Tibial nerve (tissue), 4 donors: ENCODE measurements around the gene ATG5. TPM values are rescaled to one million over a fixed set of nuclear protein-coding genes. Genes with fewer than 3 reads are reported as not detected.

ENCODE experiments used
- DNase-seq, 2 donors: peaks; one replicate each; pipeline ENCODE4 v3.0.0-alpha.2; 2019; ENCODE audit warnings: low spot score in 2 of 2
- H3K27ac ChIP-seq, 4 donors: fragments of 200-600 bp; sonication (generic) in 3 of 4; one replicate each; pipeline ENCODE4 v1.5.1; 2017 to 2019; ENCODE audit warnings: mild to moderate bottlenecking in 1 of 4
- H3K27me3 ChIP-seq, 2 donors: fragments of 200-600 bp; sonication (generic) in 1 of 2; one replicate each; pipeline versions ENCODE4 v1.5.1 to v1.6.0; 2017 to 2019
- H3K36me3 ChIP-seq, 3 donors: fragments of 200-600 bp; sonication (generic); one replicate each; pipeline ENCODE4 v1.5.1; 2018 to 2019
- H3K4me1 ChIP-seq, 4 donors: fragments of 200-600 bp; sonication (generic) in 3 of 4; one replicate each; pipeline ENCODE4 v1.5.1; 2017 to 2019
- H3K4me3 ChIP-seq, 4 donors: fragments of 200-600 bp; sonication (generic) in 3 of 4; one replicate each; pipeline ENCODE4 v1.5.1; 2017 to 2019; ENCODE audit warnings: mild to moderate bottlenecking in 1 of 4, moderate library complexity in 1 of 4
- H3K9me3 ChIP-seq, 4 donors: fragments of 200-600 bp; sonication (generic) in 3 of 4; one replicate each; pipeline ENCODE4 v1.5.1; 2017 to 2019
- EP300 ChIP-seq, 2 donors: sonication (generic); formaldehyde crosslinking; IDR thresholded peaks; one replicate each; pipeline ENCODE4 v1.6.1; 2017; ENCODE audit warnings: antibody characterized with exemption in 2 of 2, mild to moderate bottlenecking in 1 of 2
- POLR2A ChIP-seq, 2 donors: fragments of 450-650 bp; IDR thresholded peaks; one replicate each; pipeline ENCODE4 v1.6.1; 2017; ENCODE audit warnings: antibody characterized with exemption in 2 of 2, mild to moderate bottlenecking in 2 of 2, moderate library complexity in 2 of 2
- WGBS, 2 donors: methylation state at CpG; one replicate each; pipeline ENCODE4 v1.1.5; 2018; 5-methylcytosine and 5-hydroxymethylcytosine counted together
- total RNA-seq, 4 donors: library from RNA; depleted of rRNA; stranded (reverse); fragments of >200 nt; gene quantifications; one replicate each; pipeline ENCODE4 v1.1.0, GENCODE V29; 2016
- TF ChIP-seq, protein P1 (sequence below), 5 experiments: fragments of 200-600 bp in 3 of 5; fragments of 450-650 bp in 2 of 5; sonication (generic) in 3 of 5; IDR thresholded peaks; one replicate each; pipeline ENCODE4 v1.5.1; 2016 to 2019; ENCODE audit warnings: antibody characterized with exemption in 5 of 5, mild to moderate bottlenecking in 3 of 5, moderate library complexity in 2 of 5

Gene ATG5
- total RNA-seq, 4 donors from 2014 or later = 25.5 to 39.1 (median 35.7) TPM

DNA sequence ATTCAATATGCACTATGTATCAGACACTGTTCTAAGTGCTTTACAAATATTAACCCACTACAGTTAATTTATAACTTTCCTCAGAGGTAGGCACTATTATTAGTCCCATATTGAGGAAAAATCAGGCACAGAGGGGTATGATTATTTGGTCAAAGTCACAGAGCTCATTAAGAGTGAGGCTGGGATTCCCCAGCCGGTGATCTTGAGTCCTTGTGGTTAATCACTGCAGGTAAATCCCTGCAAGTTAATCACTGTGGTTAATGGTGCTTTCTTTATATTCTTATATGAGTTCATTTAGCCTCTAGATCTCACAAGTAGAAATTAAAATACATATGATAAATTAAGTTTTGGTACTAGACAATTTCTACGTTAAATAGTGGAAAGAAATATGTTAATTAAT, 44.2 kb upstream of the ATG5 start:
- H3K36me3 ChIP-seq = no peaks in the 10 kb centered on the region
- TF ChIP-seq, protein P1, sequence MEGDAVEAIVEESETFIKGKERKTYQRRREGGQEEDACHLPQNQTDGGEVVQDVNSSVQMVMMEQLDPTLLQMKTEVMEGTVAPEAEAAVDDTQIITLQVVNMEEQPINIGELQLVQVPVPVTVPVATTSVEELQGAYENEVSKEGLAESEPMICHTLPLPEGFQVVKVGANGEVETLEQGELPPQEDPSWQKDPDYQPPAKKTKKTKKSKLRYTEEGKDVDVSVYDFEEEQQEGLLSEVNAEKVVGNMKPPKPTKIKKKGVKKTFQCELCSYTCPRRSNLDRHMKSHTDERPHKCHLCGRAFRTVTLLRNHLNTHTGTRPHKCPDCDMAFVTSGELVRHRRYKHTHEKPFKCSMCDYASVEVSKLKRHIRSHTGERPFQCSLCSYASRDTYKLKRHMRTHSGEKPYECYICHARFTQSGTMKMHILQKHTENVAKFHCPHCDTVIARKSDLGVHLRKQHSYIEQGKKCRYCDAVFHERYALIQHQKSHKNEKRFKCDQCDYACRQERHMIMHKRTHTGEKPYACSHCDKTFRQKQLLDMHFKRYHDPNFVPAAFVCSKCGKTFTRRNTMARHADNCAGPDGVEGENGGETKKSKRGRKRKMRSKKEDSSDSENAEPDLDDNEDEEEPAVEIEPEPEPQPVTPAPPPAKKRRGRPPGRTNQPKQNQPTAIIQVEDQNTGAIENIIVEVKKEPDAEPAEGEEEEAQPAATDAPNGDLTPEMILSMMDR (IDR thresholded peaks at IDR 0.05) = no peak
- TF ChIP-seq POLR2A (IDR thresholded peaks at IDR 0.05) (no peak), EP300 (IDR thresholded peaks at IDR 0.05) (no peak)
- H3K4me3 ChIP-seq = no peak overlapping the region
- no peak for DNase-seq
- no peaks in the 10 kb centered on the region for H3K27me3 ChIP-seq
- no peaks in the 10 kb centered on the region for H3K9me3 ChIP-seq
- no peak overlapping the region for H3K27ac ChIP-seq
- WGBS, 2 donors = 80 to 83% methylated on average over 2 of the region's 2 CpGs
- no peaks in the 10 kb centered on the region for H3K4me1 ChIP-seq

DNA sequence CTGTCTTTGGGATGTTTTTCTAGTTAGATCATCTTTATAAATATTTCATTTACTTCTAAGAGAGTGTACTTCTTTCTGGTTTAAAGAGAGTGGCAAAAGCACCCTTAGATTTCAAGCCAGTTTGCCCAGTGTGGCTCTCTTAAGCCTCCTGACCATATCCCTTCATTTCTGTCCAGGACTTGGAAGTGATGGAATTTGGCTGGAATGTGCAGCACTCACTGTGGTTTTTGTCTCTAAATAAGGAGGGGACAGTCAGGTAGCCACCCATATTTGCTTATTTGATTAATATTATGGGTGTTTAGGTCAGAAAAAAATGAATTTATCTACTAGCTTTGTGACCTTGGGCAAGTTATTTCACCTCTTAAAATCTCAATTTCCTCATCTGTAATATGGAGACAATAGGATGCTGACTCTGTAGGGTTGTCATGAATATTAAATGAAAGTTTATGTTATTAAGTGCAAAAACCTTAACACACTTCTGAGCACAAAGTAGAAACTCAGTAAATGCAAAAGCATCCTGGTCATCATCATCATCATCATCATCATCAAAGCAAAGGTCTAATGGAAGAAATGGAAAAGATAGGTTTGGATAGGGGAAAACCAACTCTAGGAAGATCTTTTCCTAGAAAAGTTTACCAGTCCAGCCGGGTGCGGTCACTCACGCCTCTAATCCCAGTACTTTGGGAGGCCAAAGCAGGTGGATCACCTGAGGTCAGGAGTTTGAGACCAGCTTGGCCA, 38.0 kb upstream of the ATG5 start:
- H3K36me3 ChIP-seq = no peaks in the 10 kb centered on the region
- no peak for DNase-seq
- H3K27me3 ChIP-seq = peaks cover 0 to 33% of the 10 kb centered on the region in 2 donors
- H3K4me3 ChIP-seq = no peak overlapping the region
- 91 to 98% methylated on average over 3 of the region's 3 CpGs for WGBS, 2 donors
- TF ChIP-seq, protein P1 (IDR thresholded peaks at IDR 0.05) = no peak
- no peak for TF ChIP-seq EP300 (IDR thresholded peaks at IDR 0.05)
- no peak for TF ChIP-seq POLR2A (IDR thresholded peaks at IDR 0.05)
- no peak overlapping the region for H3K27ac ChIP-seq
- peaks cover 0 to 16% (median 4%) of the 10 kb centered on the region in 4 donors for H3K4me1 ChIP-seq
- no peaks in the 10 kb centered on the region for H3K9me3 ChIP-seq

DNA sequence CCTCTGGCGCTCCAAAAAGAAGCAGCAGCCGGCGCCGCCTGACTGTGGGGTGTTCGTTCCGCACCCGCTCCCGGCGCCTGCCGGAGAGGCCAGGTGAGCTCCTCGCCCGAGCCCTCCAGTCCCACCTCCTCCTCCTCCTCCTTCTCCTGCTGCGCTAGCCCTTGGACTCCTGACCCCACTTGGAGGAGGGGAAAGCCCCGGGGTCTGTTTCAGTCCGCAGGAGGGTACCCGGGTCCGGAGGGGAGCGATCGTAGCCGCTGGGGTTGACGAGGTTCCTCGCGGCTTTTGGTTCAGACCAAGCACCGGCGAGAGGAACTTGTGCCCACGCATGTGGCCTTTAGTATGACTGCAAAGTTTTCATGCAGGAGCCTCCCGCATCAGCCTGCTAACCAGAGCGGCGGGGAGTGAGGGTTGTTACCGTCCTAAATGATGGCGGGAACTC, 35.5 kb upstream of the ATG5 start:
- DNase-seq = no peak
- H3K27ac ChIP-seq = no peak overlapping the region
- no peaks in the 10 kb centered on the region for H3K36me3 ChIP-seq
- TF ChIP-seq, protein P1 (IDR thresholded peaks at IDR 0.05) = no peak
- no peak for TF ChIP-seq EP300 (IDR thresholded peaks at IDR 0.05)
- TF ChIP-seq POLR2A (IDR thresholded peaks at IDR 0.05) = no peak
- peaks cover 0 to 56% of the 10 kb centered on the region in 2 donors for H3K27me3 ChIP-seq
- WGBS, 2 donors = 2 to 4% methylated on average over 30 to 31 of the region's 31 CpGs
- peaks cover 0 to 16% (median 4%) of the 10 kb centered on the region in 4 donors for H3K4me1 ChIP-seq
- H3K9me3 ChIP-seq = no peaks in the 10 kb centered on the region
- peak overlapping the region; percentile 15 to 52 (median 36) for H3K4me3 ChIP-seq

DNA sequence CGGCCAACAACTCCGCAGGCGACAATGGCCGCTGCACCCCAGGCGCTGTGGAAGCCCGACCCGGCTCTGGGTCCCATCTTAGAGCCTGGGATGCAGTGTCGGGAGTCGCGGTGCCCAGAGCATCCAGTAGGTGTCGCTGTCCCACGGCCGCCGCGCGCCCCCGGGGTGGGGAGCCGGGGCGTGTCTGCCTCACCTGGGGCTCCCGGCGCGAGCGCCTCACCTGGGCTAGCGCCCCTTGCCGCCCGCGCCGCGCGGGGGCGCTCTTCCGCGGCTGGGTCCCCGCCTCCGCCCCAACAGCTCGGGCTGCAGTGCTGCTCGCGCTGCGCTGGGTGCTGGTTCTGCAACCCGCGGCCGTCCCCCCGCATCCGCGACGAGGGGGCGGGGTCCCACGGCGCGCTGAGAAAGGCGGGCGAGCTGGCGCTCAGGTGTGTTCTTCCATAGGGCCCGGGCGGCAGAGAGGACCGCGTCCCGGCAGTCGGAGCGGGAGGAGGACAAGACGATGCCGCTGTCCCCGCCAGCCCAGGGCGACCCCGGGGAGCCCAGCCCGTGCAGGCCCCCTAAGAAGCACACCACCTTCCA, 34.9 kb upstream of the ATG5 start, which contains the start of gene CRYBG1:
Gene CRYBG1, plus strand, starts transcription at position 308 of the 579 bp plus-strand sequence. Its CDS starts 192 bp downstream, at position 500.
- Histone ChIP-seq H3K9me3 (no peaks in the 10 kb centered on the region), H3K4me3 (peak within 1 kb of the TSS; percentile 15 to 52 (median 36)), H3K4me1 (peaks cover 0 to 16% (median 4%) of the 10 kb centered on the region in 4 donors), H3K27ac (no peak within 1 kb of the TSS), H3K36me3 (no peaks in the 10 kb centered on the region), H3K27me3 (peaks cover 0 to 56% of the 10 kb centered on the region in 2 donors)
- 0 to 3% methylated on average over 8 to 35 of the region's 66 CpGs for WGBS, 2 donors
- DNase-seq = peak in 1 of 2 donors; percentile 13
- TF ChIP-seq, protein P1 (IDR thresholded peaks at IDR 0.05) = peak; percentile 58 to 81 (median 76)
- TF ChIP-seq POLR2A (IDR thresholded peaks at IDR 0.05) = no peak

DNA sequence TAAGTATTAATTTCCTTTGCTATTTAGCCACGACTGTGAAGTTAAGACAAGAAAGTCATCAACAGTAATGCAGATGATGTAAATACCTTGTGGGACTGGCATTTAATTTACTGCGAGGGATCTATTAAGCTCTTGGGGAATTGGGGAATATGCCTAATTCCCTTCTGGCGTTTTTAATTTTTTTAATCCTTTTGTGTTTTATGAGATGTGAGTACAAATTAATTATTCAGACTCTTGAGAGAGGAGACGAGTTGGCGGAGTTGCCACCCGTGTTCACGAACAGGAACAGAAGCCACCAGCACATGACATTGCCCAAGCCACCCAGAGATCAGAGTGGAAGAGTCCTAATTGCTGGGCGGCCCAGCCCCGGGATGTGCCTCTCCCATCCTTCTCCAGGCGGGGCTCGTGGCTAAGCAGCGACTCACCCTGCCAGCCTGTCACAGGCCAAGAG, 34.4 kb upstream of the ATG5 start:
- H3K4me3 ChIP-seq = peak overlapping the region in 2 of 4 donors; percentile 46 to 52
- TF ChIP-seq EP300 (IDR thresholded peaks at IDR 0.05) (no peak), POLR2A (IDR thresholded peaks at IDR 0.05) (no peak)
- TF ChIP-seq, protein P1 (IDR thresholded peaks at IDR 0.05) = no peak
- peaks cover 0 to 56% of the 10 kb centered on the region in 2 donors for H3K27me3 ChIP-seq
- no peak overlapping the region for H3K27ac ChIP-seq
- no peaks in the 10 kb centered on the region for H3K36me3 ChIP-seq
- H3K9me3 ChIP-seq = no peaks in the 10 kb centered on the region
- 26% methylated on average over 10 to 12 of the region's 12 CpGs for WGBS, 2 donors
- DNase-seq = no peak
- H3K4me1 ChIP-seq = peaks cover 0 to 16% (median 4%) of the 10 kb centered on the region in 4 donors
